Measurements from ENCODE around the gene TMEM183A. TPM values are rescaled to one million over a fixed set of nuclear protein-coding genes. Genes with fewer than 3 reads are reported as not detected.

Gene TMEM183A
- total RNA-seq, 1 experiment from 2014 or later: 119 TPM

DNA sequence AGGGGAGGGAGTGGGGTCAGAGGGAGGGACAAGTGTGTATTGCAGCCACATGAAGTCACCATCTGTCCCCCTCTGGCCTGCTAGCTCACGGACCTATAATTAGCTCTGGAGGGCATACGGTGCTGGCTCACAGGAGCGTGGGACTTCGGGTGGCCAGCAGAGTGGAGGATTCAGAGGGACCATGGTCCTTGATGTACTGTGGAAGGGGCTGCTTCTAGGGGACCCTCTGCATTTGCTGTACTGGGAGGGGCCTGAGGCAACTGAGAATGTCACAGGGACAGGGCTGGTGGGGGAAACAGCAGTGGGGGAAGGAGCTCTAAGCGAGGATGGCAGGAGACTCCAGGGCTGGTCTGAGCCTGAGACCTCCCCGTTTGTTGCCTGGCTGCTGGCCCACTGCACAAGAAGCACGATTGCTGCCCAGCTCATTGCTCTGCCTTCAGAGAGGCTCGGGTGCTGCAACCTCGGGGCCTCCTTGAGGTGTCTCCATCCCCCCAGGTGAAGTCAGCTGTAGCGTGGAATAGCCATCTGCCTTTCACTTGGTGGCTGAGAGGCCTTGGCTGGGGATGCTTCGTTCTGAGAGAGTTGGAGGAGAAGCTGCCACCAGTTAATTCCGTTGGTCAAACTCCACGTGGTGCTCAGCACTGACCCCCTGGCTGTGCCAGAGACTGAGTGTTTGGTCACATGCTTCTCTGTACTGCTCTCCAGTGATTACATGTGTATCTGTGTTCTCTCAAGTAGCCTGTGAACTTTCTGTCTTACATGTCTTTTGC, 21.8 kb downstream of the TMEM183A start:
- BruUV-seq (replicated peaks): no TSS peak
- no peak for DNase-seq
- intact Hi-C loops (cut with micrococcal nuclease): no loop called here
- Histone ChIP-seq H3K4me2 (ENCODE audit: low read length) (no peak overlapping the region), H3K9me3 (ENCODE audit: low read length) (no peaks in the 10 kb centered on the region), H3K27me3 (ENCODE audit: low read length) (no peaks in the 10 kb centered on the region), H3K4me1 (ENCODE audit: insufficient read depth, low read length) (no peaks in the 10 kb centered on the region; the same call in 1 of the 2 replicates), H3K36me3 (ENCODE audit: low read depth, low read length) (peaks cover 8% of the 10 kb centered on the region), H3K79me2 (ENCODE audit: low read length) (no peaks in the 10 kb centered on the region), H2AFZ (ENCODE audit: low read length) (no peak overlapping the region), H3K9ac (ENCODE audit: low read length) (no peak overlapping the region), H3F3A (ENCODE audit: low read length, unreplicated experiment) (peaks cover 7% of the 10 kb centered on the region), H3K9me2 (replicated peaks; ENCODE audit: low read length) (no peaks in the 10 kb centered on the region), H3K4me3 (ENCODE audit: low read length) (no peak overlapping the region), H3K27ac (ENCODE audit: low read length) (no peak overlapping the region), H4K20me1 (ENCODE audit: low read length) (no peaks in the 10 kb centered on the region)
- TF ChIP-seq EZH2 (IDR thresholded peaks at IDR 0.05; ENCODE audit: low read length, unreplicated experiment): no peak
- TF ChIP-seq, protein P1, sequence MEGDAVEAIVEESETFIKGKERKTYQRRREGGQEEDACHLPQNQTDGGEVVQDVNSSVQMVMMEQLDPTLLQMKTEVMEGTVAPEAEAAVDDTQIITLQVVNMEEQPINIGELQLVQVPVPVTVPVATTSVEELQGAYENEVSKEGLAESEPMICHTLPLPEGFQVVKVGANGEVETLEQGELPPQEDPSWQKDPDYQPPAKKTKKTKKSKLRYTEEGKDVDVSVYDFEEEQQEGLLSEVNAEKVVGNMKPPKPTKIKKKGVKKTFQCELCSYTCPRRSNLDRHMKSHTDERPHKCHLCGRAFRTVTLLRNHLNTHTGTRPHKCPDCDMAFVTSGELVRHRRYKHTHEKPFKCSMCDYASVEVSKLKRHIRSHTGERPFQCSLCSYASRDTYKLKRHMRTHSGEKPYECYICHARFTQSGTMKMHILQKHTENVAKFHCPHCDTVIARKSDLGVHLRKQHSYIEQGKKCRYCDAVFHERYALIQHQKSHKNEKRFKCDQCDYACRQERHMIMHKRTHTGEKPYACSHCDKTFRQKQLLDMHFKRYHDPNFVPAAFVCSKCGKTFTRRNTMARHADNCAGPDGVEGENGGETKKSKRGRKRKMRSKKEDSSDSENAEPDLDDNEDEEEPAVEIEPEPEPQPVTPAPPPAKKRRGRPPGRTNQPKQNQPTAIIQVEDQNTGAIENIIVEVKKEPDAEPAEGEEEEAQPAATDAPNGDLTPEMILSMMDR (conservative IDR thresholded peaks at IDR 0.05; ENCODE audit: low read depth, low read length): no peak
- no peak for ATAC-seq
- ChIA-PET CTCF (no interaction called here), POLR2A (ENCODE audit: unreplicated experiment) (no interaction called here)

DNA sequence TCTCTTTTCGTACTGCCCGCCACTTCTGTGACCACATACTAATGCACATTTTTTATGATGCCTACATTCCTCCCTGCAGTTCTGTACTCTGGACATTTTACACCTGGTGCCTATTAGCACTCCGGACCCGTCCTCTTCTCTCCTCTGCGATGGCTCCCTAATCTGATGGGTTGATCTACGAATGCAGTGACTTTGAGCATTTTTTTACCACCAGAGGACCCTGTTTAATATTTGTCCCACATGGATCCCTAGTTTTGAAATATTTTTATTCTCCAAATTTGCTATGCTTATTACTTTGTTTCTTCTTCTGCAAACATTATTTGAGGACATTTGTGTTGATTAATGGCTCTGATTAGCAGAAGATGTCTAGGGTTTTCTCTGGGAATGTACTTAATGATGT, 24.3 kb downstream of the TMEM183A start:
- BruUV-seq (replicated peaks): no TSS peak
- H4K20me1 ChIP-seq (ENCODE audit: low read length): no peaks in the 10 kb centered on the region

DNA sequence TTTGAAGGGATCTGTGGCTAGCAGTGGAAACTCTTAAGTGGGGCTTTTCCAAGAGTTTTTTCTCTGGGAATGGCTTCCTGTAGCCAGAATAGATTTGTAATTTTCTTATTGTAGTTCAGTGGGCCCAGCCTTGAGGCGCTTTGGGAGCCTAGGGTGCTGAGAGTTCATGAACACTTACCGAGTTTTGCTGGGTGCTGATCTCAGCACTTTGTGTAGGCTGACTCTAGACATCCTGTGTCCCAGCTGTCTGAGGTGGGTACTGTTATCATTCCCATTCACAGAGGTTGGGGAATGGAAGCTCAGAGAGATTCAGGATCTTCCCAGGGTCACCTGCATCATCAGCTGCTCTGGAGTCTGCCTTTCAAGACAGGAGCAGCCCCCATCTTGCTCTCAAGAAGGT, 26.1 kb downstream of the TMEM183A start:
- Histone ChIP-seq H3K4me3 (ENCODE audit: low read length) (no peak overlapping the region), H3K27ac (ENCODE audit: low read length) (no peak overlapping the region), H3K9me2 (replicated peaks; ENCODE audit: low read length) (no peaks in the 10 kb centered on the region), H3K9ac (ENCODE audit: low read length) (no peak overlapping the region), H3K27me3 (ENCODE audit: low read length) (no peaks in the 10 kb centered on the region), H3K4me2 (ENCODE audit: low read length) (no peak overlapping the region), H3F3A (ENCODE audit: low read length, unreplicated experiment) (no peaks in the 10 kb centered on the region), H3K4me1 (ENCODE audit: insufficient read depth, low read length) (peaks cover 6% of the 10 kb centered on the region; the same call in 1 of the 2 replicates), H3K36me3 (ENCODE audit: low read depth, low read length) (no peaks in the 10 kb centered on the region; the same call in 1 of the 2 replicates), H2AFZ (ENCODE audit: low read length) (no peak overlapping the region), H3K9me3 (ENCODE audit: low read length) (no peaks in the 10 kb centered on the region), H3K79me2 (ENCODE audit: low read length) (no peaks in the 10 kb centered on the region), H4K20me1 (ENCODE audit: low read length) (no peaks in the 10 kb centered on the region)
- TF ChIP-seq EZH2phosphoT487 (IDR thresholded peaks at IDR 0.05; ENCODE audit: borderline replicate concordance, low read length): no peak
- TF ChIP-seq, protein P1 (conservative IDR thresholded peaks at IDR 0.05; ENCODE audit: low read depth, low read length): no peak
- no peak for TF ChIP-seq EZH2 (IDR thresholded peaks at IDR 0.05; ENCODE audit: low read length, unreplicated experiment)
- intact Hi-C loops (cut with micrococcal nuclease): no loop called here
- CTCF ChIA-PET: no interaction called here
- ATAC-seq (no peak), DNase-seq (no peak)
- POLR2A ChIA-PET (ENCODE audit: unreplicated experiment): no interaction called here
- no TSS peak for BruUV-seq (replicated peaks)

More for the DNA sequence above, 24.3 kb downstream of the TMEM183A start:
- peak; percentile 44 for DNase-seq
- no peak for TF ChIP-seq EZH2 (IDR thresholded peaks at IDR 0.05; ENCODE audit: low read length, unreplicated experiment)
- TF ChIP-seq, protein P1 (conservative IDR thresholded peaks at IDR 0.05; ENCODE audit: low read depth, low read length): peak; percentile 85
- H3K9ac ChIP-seq (ENCODE audit: low read length): no peak overlapping the region
- intact Hi-C loops (cut with micrococcal nuclease): no loop called here
- no peak overlapping the region for H3K27ac ChIP-seq (ENCODE audit: low read length)
- no peak overlapping the region for H2AFZ ChIP-seq (ENCODE audit: low read length)
- ATAC-seq: no peak
- no peaks in the 10 kb centered on the region for H3K27me3 ChIP-seq (ENCODE audit: low read length)
- no peak overlapping the region for H3K4me2 ChIP-seq (ENCODE audit: low read length)
- no peak overlapping the region for H3K4me3 ChIP-seq (ENCODE audit: low read length)
- no peaks in the 10 kb centered on the region for H3K9me2 ChIP-seq (replicated peaks; ENCODE audit: low read length)
- no peaks in the 10 kb centered on the region; the same call in 1 of the 2 replicates for H3K4me1 ChIP-seq (ENCODE audit: insufficient read depth, low read length)
- H3K9me3 ChIP-seq (ENCODE audit: low read length): no peaks in the 10 kb centered on the region
- ChIA-PET POLR2A (ENCODE audit: unreplicated experiment) (no interaction called here), CTCF (no interaction called here)
- H3F3A ChIP-seq (ENCODE audit: low read length, unreplicated experiment): no peaks in the 10 kb centered on the region
- no peaks in the 10 kb centered on the region; the same call in 1 of the 2 replicates for H3K36me3 ChIP-seq (ENCODE audit: low read depth, low read length)
- H3K79me2 ChIP-seq (ENCODE audit: low read length): no peaks in the 10 kb centered on the region

Data from PC-3 (cell line).